Activated CD4-positive, alpha-beta T cell treated with anti-CD3 and anti-CD28 coated beads for 4 hours (primary cell): ENCODE results near the gene SH2D4B.

Experiments used
- DNase-seq, 2 donors: peaks; one replicate each; pipeline ENCODE4 v3.0.0-alpha.2; 2020

Gene SH2D4B

GRCh38 chr10:80647173-80647833 lies 109.6 kb downstream of the SH2D4B start:
- DNase-seq = no peak

GRCh38 chr10:80648106-80648505 lies 110.4 kb downstream of the SH2D4B start:
- no peak for DNase-seq

DNA sequence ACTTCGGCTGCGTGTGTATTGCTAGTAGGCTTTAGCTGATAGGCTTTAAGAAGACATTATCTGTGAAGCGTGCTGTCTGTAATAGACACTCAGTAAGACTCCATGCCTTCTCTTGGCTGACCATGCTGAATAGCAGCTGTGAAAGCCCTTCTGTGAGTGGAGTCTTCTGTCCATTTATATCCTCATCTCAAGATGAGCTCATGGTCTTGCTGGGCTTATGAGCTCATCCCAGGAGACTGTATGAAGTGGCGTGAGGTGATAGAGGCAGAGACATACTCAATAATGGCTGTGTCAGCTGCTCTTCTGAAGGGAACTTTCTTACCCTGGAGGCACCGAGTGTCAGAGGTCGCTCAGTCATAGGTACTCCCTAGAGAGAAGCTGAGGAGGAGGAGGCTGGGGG lies 111.5 kb downstream of the SH2D4B start:
- no peak for DNase-seq

DNA sequence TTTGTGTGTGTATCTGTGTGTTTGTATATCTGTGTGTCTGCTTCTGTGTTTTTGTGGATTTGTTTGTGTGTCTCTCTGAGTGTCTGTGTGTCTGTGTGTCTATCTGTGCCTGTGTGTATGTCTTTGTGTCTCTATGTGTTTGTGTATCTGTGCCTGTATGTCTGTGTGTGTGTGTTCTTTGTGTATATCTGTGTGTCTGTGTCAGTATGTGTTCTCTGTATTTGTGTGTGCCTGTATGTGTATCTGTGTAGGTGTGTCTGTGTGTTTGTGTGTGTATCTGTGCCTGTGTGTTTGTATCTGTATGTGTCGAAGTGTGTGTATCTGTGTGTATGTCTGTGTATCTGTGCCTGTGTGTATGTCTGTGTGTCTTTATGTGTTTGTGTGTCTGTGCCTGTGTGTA lies 118.2 kb downstream of the SH2D4B start:
- DNase-seq = no peak

DNA sequence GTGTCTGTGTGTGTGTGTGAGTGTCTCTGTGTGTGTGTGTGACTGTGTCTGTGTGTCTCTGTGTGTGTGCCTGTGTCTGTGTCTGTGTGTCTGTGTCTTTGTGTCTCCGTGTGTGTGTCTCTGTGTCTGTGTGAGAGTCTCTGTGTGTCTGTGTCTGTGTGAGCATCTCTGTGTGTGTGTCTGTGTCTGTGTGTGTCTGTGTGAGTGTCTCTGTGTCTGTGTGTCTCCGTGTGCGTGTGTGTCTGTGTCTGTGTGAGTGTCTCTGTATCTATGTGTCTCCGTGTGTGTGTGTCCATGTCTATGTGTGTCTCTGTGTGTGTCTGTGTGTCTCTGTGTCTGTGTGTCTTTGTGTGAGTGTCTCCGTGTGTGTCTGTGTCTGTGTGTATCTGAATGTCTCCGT lies 120.4 kb downstream of the SH2D4B start:
- no peak for DNase-seq

DNA sequence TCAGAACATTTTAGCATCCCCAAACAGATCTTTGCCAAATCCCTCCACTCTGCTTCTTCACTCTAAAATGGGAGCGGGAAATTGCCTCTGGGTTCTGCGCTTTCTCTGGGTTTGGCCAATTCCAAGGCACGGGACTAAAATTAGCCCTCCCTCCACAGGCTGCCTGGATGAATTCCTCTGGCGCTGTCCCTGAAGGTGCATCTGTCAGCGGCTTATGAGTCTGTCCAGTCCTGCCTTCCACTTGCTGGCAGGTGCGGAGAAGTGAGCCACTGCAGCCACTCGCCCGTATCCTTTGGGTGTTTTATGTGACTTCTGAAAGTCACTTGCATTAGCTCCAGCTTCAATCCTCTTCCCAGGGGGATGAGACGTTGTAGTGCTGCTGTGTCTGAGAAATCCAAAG lies 121.6 kb downstream of the SH2D4B start:
- DNase-seq = no peak

DNA sequence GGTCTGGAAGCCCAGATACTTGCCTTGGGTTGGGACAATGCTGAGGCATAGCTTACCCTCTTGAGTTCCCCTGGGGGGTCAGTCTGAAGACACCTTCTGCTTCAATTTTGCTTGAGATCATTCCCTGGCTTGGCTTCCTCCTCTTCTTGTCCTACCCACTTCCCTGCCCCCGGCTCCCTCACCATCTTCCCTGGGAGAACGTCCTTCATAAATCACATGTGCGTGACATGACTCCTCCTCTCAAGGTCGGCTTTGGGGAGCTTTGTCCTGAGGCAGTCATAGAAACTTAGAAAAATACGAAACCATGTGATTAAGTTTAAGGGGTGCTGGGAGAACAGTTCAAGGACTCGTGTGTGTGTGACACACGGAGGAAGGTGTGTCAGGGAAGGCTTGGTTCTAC lies 122.6 kb downstream of the SH2D4B start:
- no peak for DNase-seq

DNA sequence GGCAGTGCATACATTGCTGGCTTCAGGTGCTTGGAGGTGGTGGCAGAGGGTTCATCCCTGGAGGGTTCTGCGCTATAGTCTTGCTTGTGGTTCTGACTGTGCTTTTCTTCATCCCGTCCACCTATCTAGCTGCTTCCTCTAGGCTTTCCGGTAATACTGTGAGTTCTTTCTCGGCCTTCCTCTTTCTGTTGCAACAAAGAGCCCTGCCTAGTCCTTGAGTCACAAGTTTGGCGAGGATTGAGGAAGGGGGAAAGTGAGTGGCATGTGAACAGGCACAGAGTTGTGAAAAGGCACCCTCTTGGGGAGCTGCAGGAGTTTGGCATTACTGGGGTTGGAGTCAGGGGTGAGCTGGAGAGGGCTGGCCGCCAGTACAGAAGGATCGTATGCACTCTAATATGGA lies 123.0 kb downstream of the SH2D4B start:
- no peak for DNase-seq

DNA sequence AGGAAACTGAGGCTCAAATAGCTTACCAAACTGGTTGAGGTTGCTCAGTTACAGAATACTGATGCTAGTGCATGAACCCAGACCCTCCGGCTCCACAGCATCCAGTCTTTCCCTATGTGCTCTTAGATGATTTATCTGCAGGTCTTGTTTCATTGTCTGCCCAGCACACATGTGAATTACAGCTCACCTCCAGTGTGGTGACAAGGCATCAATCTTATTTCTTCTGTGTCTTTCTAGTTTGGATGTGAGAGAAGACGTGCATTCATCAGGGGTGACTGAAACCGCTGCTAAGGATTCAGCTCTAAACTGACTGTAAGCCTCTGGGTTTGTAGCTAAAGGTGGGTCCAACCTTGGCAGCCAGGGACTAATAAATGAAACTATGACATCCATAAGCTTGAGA lies 123.8 kb downstream of the SH2D4B start:
- DNase-seq = no peak

GRCh38 chr10:80662429-80663261 lies 124.9 kb downstream of the SH2D4B start:
- peak; percentile 47 to 73 for DNase-seq

DNA sequence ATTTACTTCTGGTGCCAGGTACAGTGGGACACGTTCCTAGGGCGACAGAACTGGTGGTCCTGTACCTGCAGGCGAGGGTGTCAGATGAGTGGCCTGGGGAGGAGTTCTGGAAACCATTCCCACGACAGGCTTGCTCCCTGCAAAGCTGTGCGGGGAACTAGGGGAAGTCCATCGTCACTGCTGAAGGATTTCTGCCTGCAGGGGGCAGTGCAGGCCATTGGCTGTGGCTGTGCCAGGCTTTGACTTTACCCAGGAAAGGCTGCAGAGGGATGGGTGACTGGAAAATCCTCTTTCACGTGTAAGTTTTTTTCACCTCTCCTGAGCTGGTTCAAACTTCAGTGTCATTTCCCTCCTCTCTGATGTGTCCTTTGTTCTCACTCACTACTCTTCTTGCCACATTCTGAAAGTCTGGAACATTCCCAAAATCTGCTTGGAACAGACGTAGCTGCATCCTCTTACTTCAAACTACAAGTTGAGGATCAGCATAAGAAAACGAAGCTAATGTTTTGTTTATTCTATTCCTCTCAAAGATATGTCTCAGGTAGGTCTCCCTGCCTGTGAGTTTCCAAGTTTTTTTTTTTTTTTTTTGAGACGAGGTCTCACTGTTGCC lies 126.5 kb downstream of the SH2D4B start:
- DNase-seq = peak; percentile 8 to 30

DNA sequence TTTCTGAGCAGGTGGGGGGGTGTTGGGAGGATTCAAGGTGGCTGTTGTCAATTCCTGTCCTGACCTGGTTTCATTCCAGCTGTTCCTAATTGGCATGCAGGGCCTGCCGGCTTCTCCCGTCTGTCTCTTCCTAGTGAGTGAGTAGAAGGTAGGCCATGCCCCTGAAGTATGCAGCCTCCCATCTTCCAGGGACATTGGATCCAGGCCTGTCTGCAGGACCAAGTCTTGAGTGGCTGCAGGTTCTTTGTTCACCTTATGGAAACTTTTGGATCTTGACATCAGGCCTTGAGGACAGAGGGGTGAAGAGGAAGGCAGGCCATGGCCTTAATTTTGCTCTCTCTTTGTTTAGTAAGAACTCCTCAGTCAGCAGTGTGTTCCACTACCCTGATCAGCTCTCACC lies 131.8 kb downstream of the SH2D4B start:
- DNase-seq = no peak

- DNase-seq = no peak
These were observed 133.1 kb downstream of the SH2D4B start for GRCh38 chr10:80670774-80671173.

DNA sequence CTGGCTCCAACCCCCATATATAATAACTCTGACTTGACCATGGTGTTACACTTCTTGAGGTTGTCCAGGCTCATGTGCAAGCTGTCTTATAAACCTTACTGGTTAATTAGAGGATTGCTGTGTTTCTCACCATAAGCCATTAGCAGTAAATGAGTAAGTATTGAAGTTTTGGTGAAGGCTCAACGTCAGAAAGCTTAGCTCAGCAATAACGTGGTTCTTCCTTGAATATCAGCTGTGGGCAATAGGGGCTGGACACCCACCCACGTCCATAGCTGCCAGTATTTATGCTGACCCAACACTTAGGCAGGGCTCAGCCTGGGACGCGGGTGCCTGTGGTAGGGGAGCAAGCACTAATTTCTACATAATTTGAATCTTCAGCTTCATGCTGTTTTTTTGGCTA lies 134.1 kb downstream of the SH2D4B start:
- no peak for DNase-seq

DNA sequence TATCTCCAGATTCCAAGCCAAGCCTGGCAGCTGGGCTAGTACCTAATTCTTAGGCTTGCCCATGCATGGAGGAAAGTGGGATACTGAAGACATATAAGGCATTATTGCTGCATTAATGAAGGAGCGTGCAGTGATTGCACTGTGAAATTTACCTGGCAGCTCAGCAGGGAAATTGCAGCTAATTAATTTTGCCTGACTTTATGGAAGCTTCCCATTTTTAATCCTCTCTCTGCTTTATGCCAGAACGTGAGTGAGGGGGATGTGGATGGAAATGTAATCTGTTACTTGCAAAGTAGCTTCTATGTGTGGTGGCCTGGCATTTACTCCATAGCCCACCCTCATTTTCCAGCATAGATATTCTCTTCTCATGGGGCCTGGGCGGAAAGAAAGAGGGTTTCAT lies 134.9 kb downstream of the SH2D4B start:
- DNase-seq = no peak

- DNase-seq = no peak
These were observed 137.1 kb downstream of the SH2D4B start for GRCh38 chr10:80674809-80675208.

GRCh38 chr10:80681142-80681541 lies 143.4 kb downstream of the SH2D4B start:
- DNase-seq = no peak

- DNase-seq = no peak
These were observed 146.6 kb downstream of the SH2D4B start for GRCh38 chr10:80684259-80684658.

DNA sequence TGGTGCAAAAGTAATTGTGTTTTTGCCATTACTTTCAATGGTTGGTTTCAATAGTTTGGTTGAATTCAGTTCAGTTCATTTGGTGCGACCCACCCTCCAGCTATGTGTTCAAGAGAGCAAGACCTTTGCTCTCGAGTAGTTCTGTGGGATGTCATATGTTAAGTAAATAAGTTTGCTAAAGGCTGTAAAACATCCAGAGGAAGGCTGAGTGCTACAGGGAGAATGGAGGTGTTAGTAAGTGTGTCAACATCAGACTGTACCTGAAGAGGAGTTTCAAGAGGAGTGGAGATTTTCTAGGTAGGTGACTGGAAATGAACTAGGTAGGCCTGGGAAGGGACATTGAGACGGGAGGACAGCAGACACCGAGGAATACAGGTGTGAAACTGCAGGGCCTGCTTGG lies 147.7 kb downstream of the SH2D4B start:
- no peak for DNase-seq

DNA sequence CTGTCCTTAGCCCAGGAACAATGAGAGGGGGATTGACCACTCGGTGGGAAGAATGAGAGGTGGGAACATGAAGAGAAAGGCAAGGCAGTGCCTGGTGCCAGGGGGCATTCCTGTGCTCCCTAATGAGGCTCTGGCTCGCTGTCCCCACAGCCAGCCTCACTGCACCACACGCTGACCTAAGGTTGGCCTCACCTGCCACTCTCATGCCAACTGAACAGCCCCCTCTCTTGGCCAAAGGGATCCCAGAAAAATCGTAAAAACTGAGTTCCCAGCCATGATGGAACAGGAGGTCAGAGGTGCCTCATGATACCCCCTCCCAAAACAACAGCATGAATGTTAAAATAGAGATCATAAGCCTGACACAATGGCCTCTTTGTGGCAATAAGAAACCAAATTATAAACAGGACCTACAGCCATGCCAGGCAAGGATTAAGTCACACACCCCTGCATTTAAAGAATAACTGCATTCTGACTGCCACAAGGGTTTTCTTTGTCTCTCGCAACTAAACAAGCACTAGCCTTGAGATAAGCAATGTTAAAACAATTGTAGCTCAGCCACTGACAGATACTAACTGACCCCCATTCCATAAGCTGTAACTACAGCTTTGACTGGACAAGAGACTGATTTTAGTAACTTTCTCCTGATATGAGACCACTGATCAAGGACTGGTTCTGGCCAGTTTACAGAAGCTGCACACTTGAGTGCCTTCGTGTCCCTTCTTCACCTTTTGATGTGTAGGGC lies 149.2 kb downstream of the SH2D4B start:
- DNase-seq = no peak

DNA sequence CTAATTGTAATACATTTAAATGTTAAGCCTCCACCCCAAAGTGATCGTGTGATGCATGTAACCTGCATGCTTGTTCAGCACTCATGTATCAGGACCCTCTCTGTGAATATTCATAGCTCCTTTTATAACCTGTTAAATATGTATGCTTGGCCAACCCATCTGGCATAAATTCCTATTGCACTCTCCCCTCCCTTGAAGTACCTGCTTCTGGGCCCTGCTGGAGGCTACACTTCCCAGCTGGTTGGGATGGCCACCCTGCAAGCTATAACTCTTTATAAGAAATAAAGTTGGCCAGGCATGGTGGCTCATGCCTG lies 149.7 kb downstream of the SH2D4B start:
- DNase-seq = no peak

DNA sequence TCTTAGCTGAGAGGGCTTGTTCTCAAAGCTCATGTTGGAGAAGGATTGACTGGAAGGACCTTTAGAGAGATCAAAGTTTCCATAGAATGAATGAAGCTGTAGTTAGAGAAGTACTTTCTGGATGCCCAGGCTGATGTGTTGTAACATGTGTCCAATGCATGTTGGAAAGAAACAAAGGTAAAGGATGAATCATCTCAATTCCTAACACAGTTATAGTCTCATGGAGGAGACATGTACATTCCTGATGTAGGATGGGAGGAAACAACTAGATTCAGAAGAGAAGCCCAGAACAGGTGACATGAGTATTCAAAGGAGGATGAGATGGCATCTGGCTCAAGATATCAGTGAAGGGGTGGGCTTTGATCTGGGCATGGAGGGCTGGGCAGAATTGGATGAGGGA lies 152.7 kb downstream of the SH2D4B start:
- no peak for DNase-seq

- no peak for DNase-seq
These were observed 153.7 kb downstream of the SH2D4B start for GRCh38 chr10:80691441-80691840.

DNA sequence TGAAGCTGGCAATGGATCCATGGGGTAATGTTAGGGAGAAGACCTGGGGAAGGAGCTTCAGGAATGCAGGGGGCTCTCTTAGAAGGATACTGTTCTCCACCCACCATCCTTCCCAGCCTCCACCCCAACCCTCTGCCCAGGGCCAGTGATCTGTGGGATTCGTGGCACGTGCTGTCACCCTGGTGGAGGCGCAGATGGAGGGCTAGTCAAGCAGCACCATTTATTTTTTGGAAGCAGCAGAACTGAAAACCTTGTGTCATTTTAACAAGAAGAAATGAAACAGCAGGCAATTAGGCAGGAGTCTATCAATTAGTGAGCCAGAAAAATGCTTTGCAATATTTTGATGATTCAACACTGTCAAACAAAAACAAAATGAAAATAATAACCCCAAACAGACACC lies 155.9 kb downstream of the SH2D4B start:
- DNase-seq = no peak
